NCI-H510A treated with DMSO at 0.1 percent for 48 hours (cell line): ENCODE results near the gene NDRG3.
"Not testable (repeated sequence)": the region's sequence is repeated elsewhere in the genome, so short reads cannot be mapped to it uniquely, and the experiment has no call there.

ENCODE experiments used
- DNase-seq: peaks from one replicate; lab custom pipeline; 2025; lab: John Stamatoyannopoulos, UW

NDRG3 gene

DNA sequence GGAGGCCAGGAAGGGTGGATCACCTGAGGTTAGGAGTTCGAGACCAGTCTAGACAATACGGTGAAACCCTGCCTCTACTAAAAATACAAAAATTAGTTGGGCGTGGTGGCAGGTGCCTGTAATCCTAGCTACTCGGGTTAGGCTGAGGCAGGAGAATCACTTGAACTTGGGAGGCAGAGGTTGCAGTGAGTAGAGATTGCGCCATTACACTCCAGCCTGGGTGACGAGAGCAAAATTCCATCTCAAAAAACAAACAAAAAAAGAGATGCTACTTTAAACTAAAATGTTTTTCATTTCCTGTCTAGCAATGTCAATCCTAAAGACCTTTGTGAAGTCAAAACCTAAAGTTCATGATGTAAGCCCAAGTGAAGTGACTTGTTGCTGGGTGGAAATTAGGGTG, 14.8 kb upstream of the NDRG3 start:
- no peak for DNase-seq

- DNase-seq: no peak
These were observed 12.4 kb upstream of the NDRG3 start for GRCh38 chr20:36758276-36758675.

DNA sequence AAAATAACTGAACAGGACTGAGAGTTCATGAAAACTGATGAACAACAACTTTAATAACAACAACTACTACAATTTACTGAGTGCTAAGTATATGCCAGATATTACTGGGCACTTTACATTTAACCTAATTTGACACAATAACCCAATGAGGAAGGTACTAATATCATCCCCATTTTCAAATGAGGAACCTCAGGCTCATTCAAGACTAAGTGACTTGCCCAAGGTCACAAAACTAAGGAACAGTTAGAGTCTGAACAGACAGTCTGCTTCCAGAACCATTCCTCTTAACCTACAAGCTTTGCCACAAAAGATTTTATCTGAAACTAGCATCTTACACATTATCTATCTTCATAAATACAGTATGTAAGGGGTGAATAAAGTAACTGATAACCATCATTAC, 10.6 kb upstream of the NDRG3 start:
- no peak for DNase-seq

- peak; percentile 60 for DNase-seq
These were observed 8.8 kb upstream of the NDRG3 start for GRCh38 chr20:36754656-36755222.

DNA sequence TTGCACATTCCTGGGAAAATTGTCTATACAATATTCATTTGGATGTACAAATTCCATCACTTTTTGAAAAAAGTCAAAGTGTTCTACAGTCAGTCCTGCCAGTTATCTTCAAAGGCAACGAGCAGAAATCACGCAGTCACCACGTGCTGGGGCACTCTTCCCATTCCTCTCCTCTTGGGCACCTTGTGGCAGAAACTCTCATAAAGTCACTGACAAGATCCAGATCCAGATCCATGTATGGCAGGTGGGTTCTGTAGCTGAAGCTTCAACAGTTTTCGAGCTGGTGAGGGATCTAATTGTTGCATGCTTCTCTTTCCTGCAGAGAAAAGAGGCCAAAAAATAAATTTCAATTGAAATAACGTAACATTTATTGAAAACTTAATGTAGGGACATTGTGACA, 6.7 kb upstream of the NDRG3 start:
- DNase-seq: no peak

DNA sequence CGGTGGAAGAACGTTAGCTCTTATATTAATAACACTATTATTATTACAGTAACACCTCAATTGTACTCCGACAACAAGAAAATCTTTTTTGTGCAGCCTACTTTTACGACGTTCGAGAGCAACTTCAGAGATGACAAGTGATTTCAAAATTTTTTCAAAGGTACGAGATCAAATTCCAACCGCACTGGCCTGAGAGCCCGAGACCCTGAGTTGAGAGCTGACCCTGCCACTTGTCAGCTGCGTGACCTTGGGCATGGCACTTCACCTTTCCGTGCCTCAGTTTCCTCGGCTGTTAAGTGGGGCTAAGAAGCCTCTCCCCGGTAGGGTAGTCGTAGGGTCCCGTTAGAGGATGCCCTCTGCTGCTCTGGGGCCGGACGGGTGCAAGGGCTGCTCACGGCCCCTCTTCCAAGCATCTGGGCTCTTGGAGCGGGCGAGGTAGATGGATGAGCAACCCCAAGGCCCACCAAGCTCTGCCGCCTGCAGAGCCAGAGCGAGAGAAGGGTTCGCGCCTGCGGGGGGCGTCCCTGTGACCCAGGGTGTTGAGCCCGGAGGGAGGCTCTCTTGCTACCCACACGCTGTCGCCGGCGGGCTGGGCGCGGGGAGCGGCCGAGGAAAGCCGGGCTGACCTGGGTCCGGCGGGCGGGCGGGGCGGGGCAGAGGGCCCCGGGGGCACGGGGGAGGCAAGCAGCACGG, 510 bp downstream of the NDRG3 start:
- DNase-seq: peak; percentile 55

- DNase-seq: no peak
These were observed 1.1 kb downstream of the NDRG3 start for GRCh38 chr20:36744764-36745191.

DNA sequence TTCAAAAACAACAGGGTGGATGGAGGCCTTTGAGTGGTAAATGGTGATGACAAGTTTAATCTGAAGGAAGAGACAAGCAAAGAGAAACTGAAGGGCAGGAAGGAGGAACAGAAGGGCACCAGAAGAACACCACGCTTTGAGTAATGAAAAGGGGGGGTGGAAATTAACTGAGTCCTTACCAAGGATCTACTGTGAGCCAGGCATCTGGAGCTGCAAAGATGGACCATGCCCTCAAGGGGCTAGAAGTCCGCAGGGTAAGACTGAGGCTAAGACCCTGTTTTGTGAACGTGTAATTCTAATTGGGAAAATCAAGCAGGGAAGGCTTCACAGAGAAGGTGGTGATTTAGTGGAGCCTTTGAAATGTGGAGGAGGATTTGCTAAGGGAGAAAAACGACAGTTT, 1.6 kb downstream of the NDRG3 start:
- DNase-seq: no peak

- no peak for DNase-seq
These were observed 3.3 kb downstream of the NDRG3 start for GRCh38 chr20:36742558-36742957.

DNA sequence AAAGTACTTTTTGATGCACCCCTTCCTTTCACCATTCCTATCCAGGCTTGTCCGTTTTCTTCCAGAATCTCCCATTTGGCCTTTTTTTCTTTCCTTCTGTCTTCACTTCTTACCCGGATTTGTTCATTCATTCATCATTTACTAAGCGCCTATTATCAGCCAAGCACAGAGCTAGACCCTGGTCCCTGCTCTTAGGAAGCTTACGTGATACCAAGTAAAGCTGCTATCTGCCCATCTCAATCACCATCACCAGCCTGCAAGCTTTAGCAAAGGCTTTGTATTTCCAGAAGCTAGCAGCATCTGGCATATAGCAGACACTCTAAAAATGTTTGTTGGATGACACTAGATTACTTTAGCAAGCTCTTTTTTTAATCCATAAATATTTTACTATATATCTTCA, 4.8 kb downstream of the NDRG3 start:
- DNase-seq: no peak

DNA sequence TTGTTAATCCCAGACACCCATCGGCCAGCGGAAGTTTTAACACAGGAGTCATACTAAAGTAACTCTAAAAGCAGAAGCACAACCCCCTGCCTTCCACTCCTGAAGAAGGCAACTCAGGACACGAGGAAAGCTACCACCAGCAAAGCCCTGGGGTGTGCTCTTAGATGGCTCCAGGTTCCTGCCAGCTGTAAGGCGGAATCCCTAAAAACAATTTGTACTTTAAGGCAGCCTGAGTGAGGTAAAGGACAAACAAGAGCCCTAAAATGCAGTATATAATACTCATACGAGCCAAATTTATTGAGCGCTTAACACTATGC, 8.7 kb downstream of the NDRG3 start:
- no peak for DNase-seq

DNA sequence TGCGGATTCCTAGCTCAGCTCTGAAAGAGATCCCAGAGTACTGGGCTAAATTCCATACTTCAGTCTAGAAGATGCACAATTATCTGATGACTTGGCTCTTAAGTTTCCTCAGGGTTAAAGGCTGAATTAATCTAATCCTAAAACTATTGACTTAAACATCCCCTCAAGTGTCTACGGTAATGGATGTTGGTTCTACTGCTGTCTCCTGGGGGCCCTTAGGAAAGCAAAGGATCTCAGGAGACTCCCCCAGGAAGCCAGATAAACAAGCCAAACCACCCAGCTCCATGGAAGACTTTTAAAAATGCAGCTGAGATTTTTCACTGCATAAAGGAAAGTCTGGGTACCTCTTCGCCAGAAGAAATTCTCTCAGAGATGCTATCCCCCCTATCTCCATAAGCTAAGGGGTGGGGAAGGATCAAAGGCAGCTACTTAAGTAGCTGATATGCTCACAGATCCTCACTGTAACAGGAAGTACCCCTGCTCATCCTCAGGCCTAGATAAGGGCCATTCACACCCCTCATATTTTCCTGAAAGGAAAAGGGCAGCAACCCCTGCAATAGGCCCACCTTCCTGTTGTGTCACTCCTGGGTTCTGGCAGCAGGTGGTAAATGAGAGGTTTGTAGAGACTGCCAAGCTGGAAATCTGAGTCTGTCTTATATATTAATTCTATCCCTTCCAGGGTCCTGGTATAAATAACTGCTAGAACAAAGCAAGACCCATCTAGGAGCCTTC, 9.3 kb downstream of the NDRG3 start:
- DNase-seq: no peak

DNA sequence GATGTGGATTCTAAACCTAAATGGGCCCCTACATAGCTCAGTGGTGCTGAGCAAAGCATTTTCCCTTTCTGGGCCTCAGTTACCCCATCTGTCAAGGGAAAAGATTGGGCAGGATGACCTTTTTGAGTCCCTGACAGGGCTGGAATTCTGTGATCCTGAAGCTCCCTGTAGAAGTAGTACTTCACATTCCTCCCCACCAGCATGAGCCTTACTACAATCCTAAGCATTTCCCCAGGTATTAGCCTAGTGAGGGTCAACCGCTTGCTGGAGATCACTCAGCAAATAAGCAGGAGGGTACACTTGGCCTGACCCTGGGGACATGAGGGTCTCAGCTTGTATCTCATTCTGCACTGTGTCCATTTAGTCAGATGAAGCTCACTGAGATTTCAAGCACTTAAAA, 13.4 kb downstream of the NDRG3 start:
- no peak for DNase-seq

DNA sequence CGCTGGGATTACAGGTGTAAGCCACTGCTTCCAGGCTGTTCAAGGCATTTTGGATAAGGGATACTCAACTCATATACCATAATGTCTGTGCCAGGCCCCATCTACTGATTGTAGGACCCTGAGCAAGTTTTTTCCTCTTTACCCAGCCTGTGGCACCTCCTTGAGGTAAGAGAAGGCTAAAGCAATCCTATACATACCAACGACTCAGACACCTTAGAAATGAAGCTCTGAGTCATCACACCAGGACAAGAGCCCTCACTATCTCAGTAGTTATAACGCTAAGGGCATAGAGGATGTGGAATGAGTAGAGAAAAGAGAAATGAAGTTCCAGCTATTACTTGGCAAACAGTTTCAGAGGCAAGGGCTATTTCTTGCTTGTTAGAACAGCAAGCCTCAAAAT, 16.9 kb downstream of the NDRG3 start:
- no peak for DNase-seq

GRCh38 chr20:36726168-36726567, 19.7 kb downstream of the NDRG3 start:
- DNase-seq: no peak

DNA sequence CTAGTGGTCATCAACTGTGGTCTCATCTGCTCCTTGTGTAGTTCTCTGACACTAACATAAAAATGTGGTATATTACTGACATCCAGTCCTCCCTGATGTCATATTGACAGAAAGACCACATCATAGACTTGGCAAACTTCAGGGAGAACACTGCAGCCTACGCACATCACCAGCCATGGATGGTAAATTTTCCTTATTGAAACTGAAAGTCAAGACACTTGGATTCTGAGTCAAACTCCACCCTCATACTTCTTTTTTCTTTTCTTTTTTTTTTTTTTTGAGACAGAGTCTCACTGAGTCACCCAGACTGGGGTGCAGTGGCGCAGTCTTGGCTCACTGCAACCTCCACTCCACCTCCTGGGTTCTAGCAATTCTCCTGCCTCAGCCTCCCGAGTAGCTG, 25.4 kb downstream of the NDRG3 start:
- DNase-seq: no peak

DNA sequence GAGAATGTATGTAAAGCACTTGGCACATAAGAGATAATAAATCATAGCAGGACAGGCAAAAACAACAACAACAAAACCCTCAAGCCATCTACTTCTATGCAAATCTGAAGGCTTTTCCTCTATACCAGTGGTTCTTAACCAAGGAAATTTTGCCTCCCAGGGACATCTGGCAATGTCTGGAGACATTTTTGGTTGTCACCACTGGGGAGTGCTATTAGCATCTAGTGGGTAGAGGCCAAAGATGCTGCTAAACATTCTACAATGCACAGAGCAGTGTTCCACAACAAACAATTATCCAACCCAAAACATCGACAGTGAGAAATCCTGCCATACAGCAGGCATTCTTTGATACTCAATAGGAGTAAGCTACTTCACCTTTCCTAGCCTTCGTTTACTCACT, 28.2 kb downstream of the NDRG3 start:
- no peak for DNase-seq

DNA sequence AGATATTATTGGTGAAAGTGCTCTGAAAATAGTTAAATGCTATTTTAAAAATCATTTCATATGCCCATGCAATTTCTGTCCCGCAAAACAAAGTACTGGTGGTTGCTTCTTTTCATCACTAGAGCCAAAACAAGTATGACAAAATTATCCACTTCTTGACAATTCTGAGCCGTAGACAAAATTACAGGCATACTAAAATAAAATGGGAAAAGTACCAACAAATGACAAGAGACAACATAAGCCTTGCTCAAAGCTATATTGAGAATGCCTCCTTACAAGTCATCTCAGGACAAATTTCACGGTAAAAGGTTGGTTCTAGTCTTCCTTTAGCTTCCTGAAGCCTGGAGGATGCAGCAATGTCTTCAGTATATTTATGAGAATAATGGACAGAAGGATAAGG, 28.9 kb downstream of the NDRG3 start:
- DNase-seq: no peak

- DNase-seq: no peak
These were observed 33.1 kb downstream of the NDRG3 start for GRCh38 chr20:36712775-36713174.

DNA sequence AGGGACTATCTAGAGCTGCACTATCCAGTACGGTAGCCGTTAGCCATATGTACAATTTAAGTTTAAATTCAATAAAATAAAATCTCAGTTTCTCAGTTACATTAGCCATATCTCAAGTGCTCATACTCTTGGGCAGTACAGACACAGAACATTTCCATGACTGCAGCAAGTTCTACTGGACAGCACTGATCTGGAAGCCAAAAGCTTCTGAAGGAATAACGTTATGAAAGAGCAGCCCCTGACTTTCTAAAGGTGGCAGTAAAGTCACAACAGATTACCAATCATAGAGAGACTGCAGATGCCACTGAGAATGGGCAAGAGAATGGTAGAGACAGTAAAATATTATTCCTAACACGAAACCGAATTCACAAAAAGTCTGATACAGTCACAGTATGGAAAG, 36.8 kb downstream of the NDRG3 start:
- no peak for DNase-seq

DNA sequence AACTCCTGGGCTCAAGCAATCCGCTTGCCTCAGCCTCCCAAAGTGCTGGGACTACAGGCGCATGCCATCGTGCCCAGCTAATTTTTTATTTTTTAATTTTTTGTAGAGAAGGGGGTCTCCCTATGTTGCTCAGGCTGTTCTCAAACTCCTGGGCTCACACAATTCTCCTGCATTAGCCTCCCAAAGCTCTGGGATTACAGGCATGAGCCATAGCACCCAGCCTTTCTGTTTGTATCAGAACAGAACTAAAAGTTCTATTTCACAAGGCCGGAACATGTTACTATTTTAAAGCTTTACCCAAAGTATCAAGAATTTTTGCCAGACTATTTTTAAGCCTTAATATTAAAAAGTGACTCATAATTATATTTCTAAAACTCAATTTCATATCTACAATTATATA, 42.4 kb downstream of the NDRG3 start:
- DNase-seq: no peak

- DNase-seq: no peak
These were observed 45.5 kb downstream of the NDRG3 start for GRCh38 chr20:36700438-36700837.

DNA sequence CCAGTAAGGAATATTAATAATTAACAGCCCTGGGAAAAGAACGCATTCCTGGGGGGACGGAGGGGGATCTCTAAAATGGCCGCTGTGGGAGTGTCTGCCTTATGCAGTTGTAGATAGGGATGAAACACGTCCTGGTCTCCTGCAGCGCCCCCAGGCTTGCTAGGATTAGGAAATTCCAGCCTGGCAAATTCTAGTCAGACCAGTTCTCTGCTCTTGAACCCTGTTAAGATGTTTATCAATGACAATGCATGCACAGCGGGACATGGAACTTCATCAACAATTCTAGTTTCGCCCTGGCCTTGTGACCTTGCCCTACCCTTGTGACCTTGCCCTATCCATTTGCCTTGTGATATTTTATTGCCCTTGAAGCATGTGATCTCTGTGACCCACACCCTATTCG, 50.4 kb downstream of the NDRG3 start:
- DNase-seq: not testable (repeated sequence)

- DNase-seq: no peak
These were observed 57.3 kb downstream of the NDRG3 start for GRCh38 chr20:36688630-36689029.
